RWPE2 (cell line): Measurements from ENCODE around the gene MSRB1.

Experiments used
- ATAC-seq: fragments of 200-7000 bp; cut with Tn5 transposase; 3 replicates; pipeline ENCODE4 v1.9.1; 2021; ENCODE audit warnings: low read depth
- DNase-seq: peaks from one replicate; pipeline ENCODE4 v3.0.0-alpha.2; 2020; ENCODE audit warnings: low spot score
- H3K27ac ChIP-seq: fragments of 450-650 bp; 2 replicates; pipeline ENCODE4 v1.5.1; 2017; ENCODE audit warnings: mild to moderate bottlenecking; ENCODE audit not compliant: poor library complexity, severe bottlenecking
- H3K27me3 ChIP-seq: fragments of 250-450 bp; sonication (Bioruptor Pico); 2 replicates; pipeline ENCODE4 v1.5.1; 2021; ENCODE audit warnings: mild to moderate bottlenecking, moderate library complexity; ENCODE audit not compliant: insufficient read depth, poor library complexity, severe bottlenecking
- H3K36me3 ChIP-seq: fragments of 250-450 bp; sonication (Bioruptor Pico); 2 replicates; pipeline ENCODE4 v1.5.1; 2020; ENCODE audit warnings: low read depth, mild to moderate bottlenecking, moderate library complexity
- H3K4me1 ChIP-seq: fragments of 250-450 bp; sonication (Bioruptor Pico); 2 replicates; pipeline ENCODE4 v1.5.1; 2021; ENCODE audit warnings: mild to moderate bottlenecking, moderate library complexity; ENCODE audit not compliant: insufficient read depth, poor library complexity, severe bottlenecking
- H3K4me3 ChIP-seq: fragments of 250-450 bp; sonication (Bioruptor Pico); 2 replicates; pipeline ENCODE4 v1.5.1; 2021; ENCODE audit warnings: mild to moderate bottlenecking, moderate library complexity; ENCODE audit not compliant: severe bottlenecking
- H3K9me3 ChIP-seq: fragments of 250-450 bp; sonication (Bioruptor Pico); 2 replicates; pipeline ENCODE4 v1.5.1; 2021; ENCODE audit warnings: mild to moderate bottlenecking, moderate library complexity; ENCODE audit not compliant: severe bottlenecking
- CTCF ChIP-seq: fragments of 450-650 bp; IDR thresholded peaks from one replicate; pipeline ENCODE4 v1.5.1; 2017; ENCODE audit warnings: mild to moderate bottlenecking, moderate library complexity; ENCODE audit not compliant: poor library complexity, severe bottlenecking

MSRB1 gene

DNA sequence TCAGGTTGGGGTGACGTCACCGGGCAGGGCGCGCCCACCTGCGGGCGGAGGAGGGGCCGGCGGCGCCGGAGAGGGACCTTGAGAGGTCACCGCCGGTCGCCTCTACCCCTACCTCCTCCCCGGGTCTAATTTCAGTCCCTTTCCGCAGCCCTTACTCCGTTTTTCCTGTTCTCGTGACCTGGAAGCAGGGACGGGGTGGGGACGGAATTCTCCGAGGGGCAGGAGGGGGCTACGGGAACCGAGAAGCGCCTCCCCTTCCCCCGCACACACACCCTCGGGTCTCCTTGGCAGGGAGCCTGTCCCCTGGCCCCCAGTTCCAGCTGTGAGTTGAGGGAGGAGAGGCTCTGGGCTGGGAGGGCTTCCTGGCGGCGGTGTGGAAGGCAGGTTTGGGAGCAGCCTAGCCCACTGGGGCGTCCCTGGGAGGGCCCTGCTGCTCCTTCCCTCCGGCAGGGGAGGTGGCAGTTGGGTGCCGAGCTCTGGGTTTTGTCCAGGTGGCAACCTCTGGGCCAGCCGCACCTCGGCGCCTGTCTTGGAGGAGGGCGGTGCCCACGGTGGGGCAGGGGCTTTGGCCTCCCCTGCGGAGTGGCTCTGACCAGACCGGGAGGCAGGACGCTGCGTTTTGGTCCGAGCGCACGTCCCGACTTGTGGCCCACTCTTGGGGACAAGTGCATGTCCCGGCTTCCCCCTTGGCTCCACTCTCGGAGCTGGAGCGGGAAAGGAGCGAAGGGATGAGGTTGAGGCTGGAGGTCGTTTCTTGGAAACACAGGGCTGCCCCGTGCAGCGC is 47.5 kb upstream of the MSRB1 start:
- ATAC-seq, result no peak
- H3K4me3 ChIP-seq, result peak overlapping the region; percentile 48

GRCh38 chr16:1990101-1990350 is 47.0 kb upstream of the MSRB1 start:
- Histone ChIP-seq H3K9me3 (no peaks in the 10 kb centered on the region), H3K27ac (no peak overlapping the region), H3K4me1 (peaks cover 6% of the 10 kb centered on the region), H3K36me3 (peaks cover 17% of the 10 kb centered on the region), H3K4me3 (peak overlapping the region; percentile 48), H3K27me3 (peaks cover 5% of the 10 kb centered on the region)
- TF ChIP-seq CTCF, result no peak
- ATAC-seq, result no peak
- DNase-seq, result no peak

More for the DNA sequence above, 47.5 kb upstream of the MSRB1 start:
- TF ChIP-seq CTCF, result no peak
- peaks cover 5% of the 10 kb centered on the region for H3K27me3 ChIP-seq
- H3K4me1 ChIP-seq, result peaks cover 2% of the 10 kb centered on the region
- no peak for DNase-seq
- peaks cover 12% of the 10 kb centered on the region for H3K36me3 ChIP-seq
- no peak overlapping the region for H3K27ac ChIP-seq
- H3K9me3 ChIP-seq, result no peaks in the 10 kb centered on the region

DNA sequence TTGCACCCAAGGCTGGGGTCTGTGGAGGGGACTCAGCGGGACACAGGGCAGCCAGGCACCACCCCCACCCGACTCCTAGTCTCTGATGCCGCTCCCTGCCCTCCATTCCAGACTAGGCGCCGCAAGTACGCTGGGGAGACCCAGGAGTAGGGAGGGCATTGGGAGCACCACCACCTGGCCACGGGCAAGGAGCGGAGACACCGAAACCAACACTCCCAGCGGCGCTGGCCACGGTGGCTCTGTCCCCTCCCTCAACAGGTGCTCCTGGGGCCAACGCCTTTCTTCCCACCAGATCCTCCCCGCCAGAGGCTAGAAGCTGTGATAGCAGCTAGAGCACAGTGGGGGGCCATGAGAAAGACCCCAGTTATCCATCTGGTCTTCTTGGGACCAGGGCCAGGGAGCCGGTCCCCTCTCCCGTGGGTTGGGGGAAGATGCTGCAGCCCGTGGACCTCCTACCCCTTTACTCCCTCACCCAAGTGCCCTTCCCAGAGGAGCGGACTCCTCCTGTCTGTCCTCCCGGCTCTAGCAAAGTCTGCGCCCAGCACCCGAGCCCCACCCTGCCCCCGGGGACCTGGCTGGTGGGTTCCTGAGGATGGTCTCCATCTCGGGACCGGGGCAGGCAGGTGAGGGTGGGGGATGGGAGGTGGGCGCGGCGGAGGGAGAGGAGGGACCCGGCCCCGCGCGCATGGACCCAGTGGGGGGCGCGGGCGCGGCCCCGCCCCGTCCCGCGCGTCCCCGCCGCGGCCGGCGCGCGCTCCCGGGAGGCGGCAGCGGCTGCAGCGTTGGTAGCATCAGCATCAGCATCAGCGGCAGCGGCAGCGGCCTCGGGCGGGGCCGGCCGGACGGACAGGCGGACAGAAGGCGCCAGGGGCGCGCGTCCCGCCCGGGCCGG is 46.5 kb upstream of the MSRB1 start, which contains the start of gene SYNGR3:
Gene SYNGR3, plus strand, starts transcription at position 762 of the 892 bp plus-strand sequence. CDS start 133 bp downstream, outside the sequence.
- TF ChIP-seq CTCF, result no peak
- no peak within 1 kb of the TSS for H3K27ac ChIP-seq
- peaks cover 19% of the 10 kb centered on the region for H3K36me3 ChIP-seq
- DNase-seq (no peak), ATAC-seq (no peak)
- H3K9me3 ChIP-seq, result no peaks in the 10 kb centered on the region
- H3K4me3 ChIP-seq, result peak within 1 kb of the TSS; percentile 48
- H3K27me3 ChIP-seq, result peaks cover 5% of the 10 kb centered on the region
- peaks cover 8% of the 10 kb centered on the region for H3K4me1 ChIP-seq

DNA sequence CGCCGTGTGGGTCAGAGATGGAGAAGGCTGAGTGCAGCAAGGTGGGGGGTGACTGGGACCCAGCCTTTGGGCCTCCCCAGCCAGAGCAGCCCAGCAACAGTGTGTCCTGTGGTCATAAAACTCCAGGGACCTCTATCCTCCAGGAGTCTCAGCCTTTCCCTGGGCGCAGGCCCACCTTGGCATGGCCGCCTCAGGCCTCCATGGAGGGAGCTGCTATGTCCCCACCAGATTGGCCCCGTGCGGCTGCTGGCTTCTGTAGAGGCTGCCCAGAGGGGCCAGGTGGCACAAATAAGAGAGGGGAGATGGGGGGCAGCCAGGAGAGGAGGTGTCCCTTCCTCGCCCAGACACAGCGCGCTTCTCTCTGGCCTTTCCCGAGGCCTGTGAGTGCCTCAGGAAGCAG is 44.2 kb upstream of the MSRB1 start:
- Histone ChIP-seq H3K36me3 (peaks cover 19% of the 10 kb centered on the region), H3K9me3 (no peaks in the 10 kb centered on the region), H3K4me1 (peaks cover 8% of the 10 kb centered on the region), H3K4me3 (no peak overlapping the region), H3K27ac (no peak overlapping the region), H3K27me3 (peaks cover 5% of the 10 kb centered on the region)
- DNase-seq, result no peak
- no peak for ATAC-seq
- no peak for TF ChIP-seq CTCF
